Measurements from ENCODE around the gene RBM26.
A peak's percentile ranks its signal among the peaks of the same experiment; 100 is the strongest.

Gene RBM26

GRCh38 chr13:79289571-79289970, 116.5 kb downstream of the RBM26 start:
- Histone ChIP-seq H3K4me2 (ENCODE audit: insufficient read depth, low read length, poor library complexity, severe bottlenecking) (no peak overlapping the region), H3K27me3 (ENCODE audit: control insufficient read depth in 3 of 3, insufficient read depth in 3 of 3, low read depth in 1 of 3, low read length in 3 of 3) (no peaks in the 10 kb centered on the region), H3K9me3 (replicated peaks in 1 of 2; ENCODE audit: control insufficient read depth in 2 of 2, insufficient read depth in 1 of 2, low read depth in 1 of 2, low read length in 2 of 2) (no peaks in the 10 kb centered on the region), H3K9ac (ENCODE audit: low read depth, low read length, poor library complexity) (no peak overlapping the region), H3K79me1 (ENCODE audit: low read depth, low read length) (no peaks in the 10 kb centered on the region), H3K4me1 (ENCODE audit: control insufficient read depth in 2 of 2, insufficient read depth in 1 of 2, low read depth in 1 of 2, low read length in 2 of 2) (peaks cover 6 to 8% of the 10 kb centered on the region in 2 donors), H2BK15ac (ENCODE audit: low read length) (no peak overlapping the region), H4K8ac (ENCODE audit: low read depth, low read length) (no peak overlapping the region), H2AFZ (ENCODE audit: low read length) (no peak overlapping the region), H3K36me3 (replicated peaks in 1 of 2; ENCODE audit: control insufficient read depth in 2 of 2, insufficient read depth in 2 of 2, low read length in 2 of 2) (no peaks in the 10 kb centered on the region), H2AK5ac (ENCODE audit: low read depth, low read length) (no peak overlapping the region), H2BK5ac (ENCODE audit: low read length) (no peak overlapping the region), H3K4me3 (ENCODE audit: low read length in 2 of 2) (no peak overlapping the region), H3K4ac (ENCODE audit: low read length) (no peak overlapping the region), H3K14ac (ENCODE audit: low read length) (no peak overlapping the region), H3K27ac (replicated peaks; ENCODE audit: low read length) (no peak overlapping the region), H2BK120ac (ENCODE audit: low read depth, low read length) (no peak overlapping the region), H3K18ac (ENCODE audit: low read length) (no peak overlapping the region), H3K23ac (ENCODE audit: low read depth, low read length, poor library complexity) (no peak overlapping the region), H2BK12ac (ENCODE audit: low read length) (no peak overlapping the region), H4K91ac (ENCODE audit: low read depth, low read length, poor library complexity) (no peak overlapping the region)
- no peak for DNase-seq (ENCODE audit: low spot score)

GRCh38 chr13:79287939-79288795, 117.9 kb downstream of the RBM26 start:
- Histone ChIP-seq H3K27me3 (ENCODE audit: control insufficient read depth in 3 of 3, insufficient read depth in 3 of 3, low read depth in 1 of 3, low read length in 3 of 3) (no peaks in the 10 kb centered on the region), H3K9me3 (replicated peaks in 1 of 2; ENCODE audit: control insufficient read depth in 2 of 2, insufficient read depth in 1 of 2, low read depth in 1 of 2, low read length in 2 of 2) (no peaks in the 10 kb centered on the region), H2BK120ac (ENCODE audit: low read depth, low read length) (no peak overlapping the region), H3K23ac (ENCODE audit: low read depth, low read length, poor library complexity) (no peak overlapping the region), H2BK12ac (ENCODE audit: low read length) (no peak overlapping the region), H3K4me2 (ENCODE audit: insufficient read depth, low read length, poor library complexity, severe bottlenecking) (no peak overlapping the region), H3K9ac (ENCODE audit: low read depth, low read length, poor library complexity) (no peak overlapping the region), H3K4me3 (ENCODE audit: low read length in 2 of 2) (no peak overlapping the region), H3K14ac (ENCODE audit: low read length) (no peak overlapping the region), H2BK5ac (ENCODE audit: low read length) (no peak overlapping the region), H3K4me1 (ENCODE audit: control insufficient read depth in 2 of 2, insufficient read depth in 1 of 2, low read depth in 1 of 2, low read length in 2 of 2) (peaks cover 6 to 8% of the 10 kb centered on the region in 2 donors), H2BK15ac (ENCODE audit: low read length) (no peak overlapping the region), H3K36me3 (replicated peaks in 1 of 2; ENCODE audit: control insufficient read depth in 2 of 2, insufficient read depth in 2 of 2, low read length in 2 of 2) (no peaks in the 10 kb centered on the region), H2AK5ac (ENCODE audit: low read depth, low read length) (no peak overlapping the region), H3K18ac (ENCODE audit: low read length) (peak overlapping the region; percentile 57), H4K91ac (ENCODE audit: low read depth, low read length, poor library complexity) (no peak overlapping the region), H2AFZ (ENCODE audit: low read length) (peak overlapping the region; percentile 50), H3K4ac (ENCODE audit: low read length) (no peak overlapping the region), H3K27ac (replicated peaks; ENCODE audit: low read length) (peak overlapping the region; percentile 70), H3K79me1 (ENCODE audit: low read depth, low read length) (no peaks in the 10 kb centered on the region), H4K8ac (ENCODE audit: low read depth, low read length) (no peak overlapping the region)
- peak; percentile 26 for DNase-seq (ENCODE audit: low spot score)
- no CpG with 5 or more reads among the region's 9 CpGs for WGBS, 2 donors (ENCODE audit: extremely low coverage in 2 of 2, insufficient read length in 2 of 2, insufficient replicate concordance in 1 of 2)

GRCh38 chr13:79285159-79285558, 120.9 kb downstream of the RBM26 start:
- WGBS, 2 donors (ENCODE audit: extremely low coverage in 2 of 2, insufficient read length in 2 of 2, insufficient replicate concordance in 1 of 2): no CpG with 5 or more reads among the region's 3 CpGs
- Histone ChIP-seq H3K4me3 (ENCODE audit: low read length in 2 of 2) (no peak overlapping the region), H3K9ac (ENCODE audit: low read depth, low read length, poor library complexity) (no peak overlapping the region), H3K36me3 (replicated peaks in 1 of 2; ENCODE audit: control insufficient read depth in 2 of 2, insufficient read depth in 2 of 2, low read length in 2 of 2) (no peaks in the 10 kb centered on the region), H2AFZ (ENCODE audit: low read length) (no peak overlapping the region), H3K23ac (ENCODE audit: low read depth, low read length, poor library complexity) (no peak overlapping the region), H2AK5ac (ENCODE audit: low read depth, low read length) (no peak overlapping the region), H3K79me1 (ENCODE audit: low read depth, low read length) (no peaks in the 10 kb centered on the region), H4K91ac (ENCODE audit: low read depth, low read length, poor library complexity) (no peak overlapping the region), H3K4me2 (ENCODE audit: insufficient read depth, low read length, poor library complexity, severe bottlenecking) (no peak overlapping the region), H2BK15ac (ENCODE audit: low read length) (no peak overlapping the region), H4K8ac (ENCODE audit: low read depth, low read length) (no peak overlapping the region), H2BK120ac (ENCODE audit: low read depth, low read length) (no peak overlapping the region), H3K4ac (ENCODE audit: low read length) (no peak overlapping the region), H2BK5ac (ENCODE audit: low read length) (no peak overlapping the region), H3K14ac (ENCODE audit: low read length) (no peak overlapping the region), H3K18ac (ENCODE audit: low read length) (no peak overlapping the region), H3K4me1 (ENCODE audit: control insufficient read depth in 2 of 2, insufficient read depth in 1 of 2, low read depth in 1 of 2, low read length in 2 of 2) (peaks cover 13 to 19% of the 10 kb centered on the region in 2 donors), H3K9me3 (replicated peaks in 1 of 2; ENCODE audit: control insufficient read depth in 2 of 2, insufficient read depth in 1 of 2, low read depth in 1 of 2, low read length in 2 of 2) (no peaks in the 10 kb centered on the region), H3K27ac (replicated peaks; ENCODE audit: low read length) (no peak overlapping the region), H3K27me3 (ENCODE audit: control insufficient read depth in 3 of 3, insufficient read depth in 3 of 3, low read depth in 1 of 3, low read length in 3 of 3) (no peaks in the 10 kb centered on the region), H2BK12ac (ENCODE audit: low read length) (no peak overlapping the region)
- DNase-seq (ENCODE audit: low spot score): no peak

GRCh38 chr13:79283742-79284141, 122.3 kb downstream of the RBM26 start:
- H3K27me3 ChIP-seq (ENCODE audit: control insufficient read depth in 3 of 3, insufficient read depth in 3 of 3, low read depth in 1 of 3, low read length in 3 of 3): no peaks in the 10 kb centered on the region
- H3K4me3 ChIP-seq (ENCODE audit: low read length in 2 of 2): no peak overlapping the region
- no peak overlapping the region for H2BK5ac ChIP-seq (ENCODE audit: low read length)
- no peak overlapping the region for H2BK120ac ChIP-seq (ENCODE audit: low read depth, low read length)
- H3K4ac ChIP-seq (ENCODE audit: low read length): no peak overlapping the region
- no peak overlapping the region for H4K8ac ChIP-seq (ENCODE audit: low read depth, low read length)
- H2AK5ac ChIP-seq (ENCODE audit: low read depth, low read length): no peak overlapping the region
- no peak overlapping the region for H3K23ac ChIP-seq (ENCODE audit: low read depth, low read length, poor library complexity)
- DNase-seq (ENCODE audit: low spot score): no peak
- no peaks in the 10 kb centered on the region for H3K79me1 ChIP-seq (ENCODE audit: low read depth, low read length)
- H3K9ac ChIP-seq (ENCODE audit: low read depth, low read length, poor library complexity): no peak overlapping the region
- WGBS, 2 donors (ENCODE audit: extremely low coverage in 2 of 2, insufficient read length in 2 of 2, insufficient replicate concordance in 1 of 2): no CpG with 5 or more reads among the region's 2 CpGs
- H2BK15ac ChIP-seq (ENCODE audit: low read length): no peak overlapping the region
- H3K14ac ChIP-seq (ENCODE audit: low read length): no peak overlapping the region
- peaks cover 15 to 19% of the 10 kb centered on the region in 2 donors for H3K4me1 ChIP-seq (ENCODE audit: control insufficient read depth in 2 of 2, insufficient read depth in 1 of 2, low read depth in 1 of 2, low read length in 2 of 2)
- H4K91ac ChIP-seq (ENCODE audit: low read depth, low read length, poor library complexity): no peak overlapping the region
- no peak overlapping the region for H2AFZ ChIP-seq (ENCODE audit: low read length)
- H3K27ac ChIP-seq (replicated peaks; ENCODE audit: low read length): no peak overlapping the region
- H2BK12ac ChIP-seq (ENCODE audit: low read length): no peak overlapping the region
- no peaks in the 10 kb centered on the region for H3K9me3 ChIP-seq (replicated peaks in 1 of 2; ENCODE audit: control insufficient read depth in 2 of 2, insufficient read depth in 1 of 2, low read depth in 1 of 2, low read length in 2 of 2)
- no peak overlapping the region for H3K18ac ChIP-seq (ENCODE audit: low read length)
- H3K36me3 ChIP-seq (replicated peaks in 1 of 2; ENCODE audit: control insufficient read depth in 2 of 2, insufficient read depth in 2 of 2, low read length in 2 of 2): no peaks in the 10 kb centered on the region
- no peak overlapping the region for H3K4me2 ChIP-seq (ENCODE audit: insufficient read depth, low read length, poor library complexity, severe bottlenecking)

Data from neuronal stem cell (in vitro differentiated cells).